ENCODE results near the gene HLA-B.

The HLA-B gene

DNA sequence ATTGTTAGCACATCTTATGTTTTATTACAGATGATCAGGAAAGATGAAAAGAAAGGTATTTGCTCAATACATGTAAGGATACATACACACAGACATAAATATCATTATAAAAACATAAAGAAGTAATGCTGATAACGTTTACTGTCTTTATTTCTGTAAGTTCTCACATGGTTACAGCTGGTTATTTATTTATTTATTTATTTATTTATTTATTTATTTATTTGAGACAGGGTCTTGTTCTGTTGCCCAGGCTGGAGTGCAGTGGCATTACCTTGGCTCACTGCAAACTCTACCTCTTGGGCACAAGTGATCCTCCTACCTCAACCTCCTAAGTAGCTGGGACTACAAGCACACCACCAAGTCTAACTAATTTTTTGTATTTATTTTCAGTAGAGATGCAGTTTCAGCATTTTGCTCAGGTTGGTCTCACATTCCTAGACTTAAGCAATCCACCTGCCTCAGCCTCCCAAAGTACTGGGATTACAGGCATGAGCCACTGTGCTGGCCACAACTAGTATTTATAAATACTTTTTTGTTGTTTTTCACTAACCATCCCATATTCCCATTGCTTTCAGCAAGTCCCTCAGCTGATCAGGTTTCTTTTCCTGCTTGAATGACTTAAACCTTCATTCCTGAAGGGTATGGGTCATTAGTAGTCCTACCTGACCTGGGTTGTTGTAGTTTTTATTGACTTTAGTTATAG lies 35.8 kb downstream of the HLA-B start:
- no peak overlapping the region for H3K27ac ChIP-seq

DNA sequence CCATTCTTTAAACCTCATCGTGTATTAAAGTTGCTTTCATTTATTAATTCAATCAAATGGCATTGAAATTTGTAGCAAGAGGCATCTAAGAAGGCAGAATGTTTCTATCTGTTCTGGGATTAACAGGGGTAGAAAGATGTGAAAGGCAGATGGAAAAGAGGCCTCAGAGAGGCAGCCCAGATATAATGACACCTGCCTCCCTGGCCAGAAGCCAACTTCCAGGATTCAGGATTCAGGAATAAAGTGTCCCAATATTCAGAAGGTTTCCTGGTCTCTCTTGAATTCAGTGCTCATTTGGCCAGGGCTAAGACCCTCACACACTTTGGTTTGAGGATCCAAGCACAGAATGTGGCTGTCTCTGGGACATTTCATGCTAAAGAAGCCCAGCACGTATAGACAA lies 39.9 kb downstream of the HLA-B start:
- Histone ChIP-seq H3K27ac (no peak overlapping the region), H3K4me3 (no peak overlapping the region)

More for the DNA sequence above, 35.8 kb downstream of the HLA-B start:
- H3K4me3 ChIP-seq, result no peak overlapping the region

DNA sequence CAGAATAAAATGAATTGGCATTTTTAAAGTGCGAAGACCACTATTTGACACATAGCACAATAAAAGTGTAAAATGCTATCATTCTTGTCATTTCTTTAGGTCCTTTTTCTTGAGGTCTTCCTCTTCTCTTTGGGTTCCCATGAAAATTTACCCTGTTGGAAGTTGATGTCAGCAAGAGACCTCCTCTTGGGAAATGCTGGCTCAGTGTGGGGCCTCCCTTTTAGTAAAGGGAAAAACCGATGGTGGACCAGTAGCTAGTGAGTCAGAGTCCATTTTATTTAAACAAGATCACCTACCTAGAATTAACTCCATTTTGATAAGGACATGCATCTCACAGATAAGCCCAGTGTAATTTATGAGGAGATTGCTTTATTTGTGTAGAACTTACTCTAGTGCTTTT lies 47.3 kb downstream of the HLA-B start:
- no peak overlapping the region for H3K4me3 ChIP-seq
- no peak overlapping the region for H3K27ac ChIP-seq

DNA sequence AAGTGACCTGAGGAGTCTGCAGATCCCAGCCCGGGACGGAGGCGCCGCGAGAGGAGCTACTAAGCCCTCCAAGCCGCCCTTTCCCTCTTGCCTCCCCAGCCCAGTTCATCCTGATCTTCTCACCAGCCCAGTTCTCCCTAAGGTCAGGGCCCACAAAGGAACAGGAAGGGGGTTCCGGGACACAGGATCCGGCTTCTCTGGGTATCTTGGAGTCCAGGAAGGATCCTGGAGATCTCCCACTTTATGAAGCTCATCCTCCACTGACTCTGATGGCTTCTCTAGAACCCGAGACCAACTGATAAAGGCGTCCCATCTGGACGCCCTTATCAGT lies 48.2 kb downstream of the HLA-B start:
- no peak overlapping the region for H3K27ac ChIP-seq
- H3K4me3 ChIP-seq, result peak overlapping the region in 3 of 7 experiments; percentile 26 to 44 (median 28)

DNA sequence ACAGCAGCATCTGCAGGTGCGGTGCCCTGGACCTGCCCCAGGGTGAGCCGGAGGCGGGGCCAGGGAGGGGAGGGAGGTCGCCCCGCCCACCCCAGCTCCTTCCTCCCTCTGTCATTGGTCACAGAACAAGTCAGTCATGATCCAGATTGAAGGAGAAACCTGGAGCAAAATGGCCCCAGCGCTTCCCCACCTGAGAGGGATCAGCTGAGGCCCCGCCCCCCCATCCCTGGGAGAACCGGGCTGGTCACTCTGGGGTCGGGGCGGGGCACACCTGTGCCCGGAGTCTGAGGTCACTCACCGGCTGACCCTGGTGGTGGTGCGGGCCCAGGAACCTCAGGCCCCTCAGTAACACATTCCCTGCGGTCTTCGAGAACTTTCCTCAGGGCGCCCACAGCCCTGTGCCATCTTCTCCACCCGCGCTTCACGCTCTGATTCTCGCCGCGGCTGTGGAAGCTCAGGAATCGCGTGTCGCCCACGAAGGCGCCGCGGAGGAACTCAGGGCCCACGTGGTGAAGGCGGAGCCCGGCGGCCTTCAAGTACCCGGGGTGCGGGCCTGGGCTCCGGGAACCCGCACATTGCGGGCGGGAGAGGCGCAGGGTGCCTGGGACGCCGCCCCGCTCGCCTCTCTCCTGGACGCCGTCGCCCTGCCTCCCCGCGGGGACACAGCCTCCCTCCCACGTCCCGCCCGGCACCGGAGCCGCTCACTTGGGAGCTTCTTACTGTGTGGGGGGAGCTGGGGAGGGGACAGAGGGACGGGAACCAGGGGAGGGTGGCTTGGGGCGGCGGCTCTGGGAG lies 48.7 kb downstream of the HLA-B start:
- Histone ChIP-seq H3K4me3 (peak overlapping the region in 6 of 7 experiments; percentile 11 to 44 (median 27)), H3K27ac (peak overlapping the region in 1 of 21 experiments; percentile 37)

DNA sequence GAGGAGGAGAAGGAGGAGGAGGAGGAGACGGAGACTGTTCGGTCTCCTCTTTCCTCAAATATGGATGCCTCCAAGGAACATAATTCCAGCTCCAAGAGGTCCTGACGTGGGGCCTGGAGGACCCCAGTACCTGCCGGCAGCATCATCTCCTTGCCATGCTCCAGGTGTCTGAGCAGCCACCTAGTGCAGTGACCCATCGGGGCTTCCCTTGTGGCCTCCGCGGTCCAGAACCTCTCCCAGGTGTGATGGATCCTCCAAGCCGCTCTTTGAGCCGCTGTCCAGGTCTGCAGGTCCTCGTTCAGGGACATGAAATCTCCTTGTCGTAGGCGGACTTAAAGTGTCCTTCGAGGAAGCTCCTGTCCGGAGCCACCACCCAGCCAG lies 49.3 kb downstream of the HLA-B start:
- peak overlapping the region in 4 of 7 experiments; percentile 20 to 44 (median 27) for H3K4me3 ChIP-seq
- H3K27ac ChIP-seq, result no peak overlapping the region

DNA sequence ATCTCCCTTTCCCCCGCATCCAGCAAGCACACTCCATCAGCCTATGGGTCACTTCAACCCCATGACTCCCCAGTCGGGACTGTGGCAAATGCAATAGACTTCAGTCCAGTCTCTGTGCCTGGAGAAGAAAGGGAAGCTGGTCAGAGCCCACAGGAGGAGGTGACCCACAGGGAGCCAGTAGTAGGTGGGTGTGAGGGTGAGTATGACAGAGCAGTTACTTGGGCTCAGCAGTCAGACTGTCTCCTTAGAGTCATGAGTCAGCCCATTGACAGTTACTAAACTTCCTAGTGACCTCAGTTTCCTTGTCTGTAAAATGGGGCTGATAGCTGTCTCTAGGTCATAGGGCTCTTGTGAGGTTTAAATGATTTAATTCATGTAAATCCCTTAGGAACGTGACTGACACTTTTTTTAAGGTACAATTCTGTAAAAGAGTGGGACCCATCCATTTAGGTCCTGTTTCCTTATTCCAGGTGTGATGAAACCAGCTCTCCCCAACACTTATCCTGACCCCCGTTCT lies 51.2 kb downstream of the HLA-B start:
- no peak overlapping the region for H3K4me3 ChIP-seq
- H3K27ac ChIP-seq, result no peak overlapping the region

DNA sequence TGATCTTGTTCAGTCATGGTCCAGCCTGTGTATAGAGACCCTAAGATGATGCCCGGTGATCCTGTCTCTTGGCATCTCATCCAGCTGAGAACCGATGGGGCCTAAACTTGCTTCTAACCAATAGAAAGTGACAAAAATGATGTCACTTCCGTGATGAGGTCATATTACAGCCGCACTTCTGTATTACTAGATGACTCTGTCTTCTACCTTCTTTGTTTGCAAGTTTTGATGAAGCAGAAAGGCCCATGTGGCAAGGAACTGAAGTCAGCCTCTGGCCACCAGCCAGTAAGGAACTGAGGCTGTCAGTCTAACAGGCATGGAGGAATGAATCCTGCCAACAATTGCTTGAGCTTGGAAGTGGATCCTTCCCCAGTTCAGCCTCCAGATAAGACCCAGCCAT lies 52.3 kb downstream of the HLA-B start:
- no peak overlapping the region for H3K4me3 ChIP-seq
- no peak overlapping the region for H3K27ac ChIP-seq
